GM12872 (cell line): ENCODE data around the gene GLT8D2.

Experiments used
- CTCF ChIP-seq: IDR thresholded peaks from 3 replicates; pipeline ENCODE4 v1.5.1; 2011; ENCODE audit warnings: low read depth, mild to moderate bottlenecking, low read length, moderate library complexity; ENCODE audit not compliant: insufficient read depth

Gene GLT8D2

GRCh38 chr12:104049903-104050356 is at the start of gene GLT8D2:
Gene GLT8D2, minus strand, starts transcription at chr12:104050187. Its CDS starts 30,539 bp downstream, at chr12:104019648.
- no peak for TF ChIP-seq CTCF

GRCh38 chr12:104097954-104098353 is 48.0 kb upstream of the GLT8D2 start:
- no peak for TF ChIP-seq CTCF

- no peak for TF ChIP-seq CTCF
Observed at GRCh38 chr12:104095289-104095688, 45.3 kb upstream of the GLT8D2 start.

GRCh38 chr12:104094284-104094683 is 44.3 kb upstream of the GLT8D2 start:
- no peak for TF ChIP-seq CTCF

- TF ChIP-seq CTCF = no peak
Observed at GRCh38 chr12:104091136-104091535, 41.1 kb upstream of the GLT8D2 start.

- no peak for TF ChIP-seq CTCF
Observed at GRCh38 chr12:104090685-104091084, 40.7 kb upstream of the GLT8D2 start.

- TF ChIP-seq CTCF = no peak
Observed at GRCh38 chr12:104083769-104084475, 33.9 kb upstream of the GLT8D2 start.
